Superior temporal gyrus (tissue), 1 donor: Measurements from ENCODE around the gene MTREX.
A peak's percentile ranks its signal among the peaks of the same experiment; 100 is the strongest.
"Not testable (repeated sequence)": the region's sequence is repeated elsewhere in the genome, so short reads cannot be mapped to it uniquely, and the experiment has no call there.

ENCODE experiments used
- DNase-seq: peaks from one replicate; pipeline ENCODE4 v3.0.0-alpha.2; 2016; ENCODE audit errors: extremely low spot score

MTREX gene

DNA sequence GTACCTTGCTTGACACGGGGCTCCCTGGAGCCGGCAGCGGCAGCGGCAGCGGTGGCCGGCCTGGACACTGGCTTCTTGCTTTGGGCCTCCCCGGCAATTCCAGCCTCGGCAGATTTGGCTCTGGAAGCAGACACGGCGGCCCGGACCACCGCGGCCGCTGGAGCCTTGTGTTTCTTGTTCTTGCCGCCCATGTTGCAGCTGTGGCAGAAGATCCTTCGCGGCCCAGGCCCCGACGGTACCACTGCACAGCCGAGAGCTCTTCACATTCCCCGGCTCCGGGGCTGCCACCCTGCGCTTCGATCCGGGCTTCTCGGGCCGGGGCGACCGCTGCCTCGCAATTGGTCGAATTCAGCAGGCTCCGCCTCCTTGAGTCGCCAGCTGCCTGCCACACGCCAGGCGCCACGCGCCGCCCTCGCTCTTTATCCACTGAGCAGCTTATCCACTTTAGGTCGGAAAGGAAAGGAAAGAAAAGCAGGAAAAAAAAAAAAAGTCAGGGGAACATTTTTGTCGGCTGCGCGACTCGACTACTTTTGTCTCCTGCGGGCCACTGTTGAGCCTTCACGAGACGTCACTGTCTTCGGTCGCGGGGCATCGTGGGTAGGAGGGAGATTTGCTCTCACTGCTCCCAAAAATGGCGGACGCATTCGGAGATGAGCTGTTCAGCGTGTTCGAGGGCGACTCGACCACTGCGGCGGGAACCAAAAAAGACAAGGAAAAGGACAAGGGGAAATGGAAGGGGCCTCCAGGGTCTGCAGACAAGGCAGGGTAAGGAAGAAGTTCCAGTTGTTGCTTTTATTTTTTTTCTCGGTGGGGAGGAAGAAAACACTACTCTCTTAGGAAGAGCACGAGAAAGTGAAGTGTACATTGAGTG is at the start of gene MTREX, which contains the start of gene DHX29:
TSS of gene MTREX (plus strand) at position 607 of the 871 bp plus-strand sequence. CDS start at position 632, 25 bp downstream.
TSS of gene DHX29 (minus strand) at position 312 of the 871 bp plus-strand sequence. CDS start at position 191, 121 bp downstream.
- peak; percentile 95 for DNase-seq

DNA sequence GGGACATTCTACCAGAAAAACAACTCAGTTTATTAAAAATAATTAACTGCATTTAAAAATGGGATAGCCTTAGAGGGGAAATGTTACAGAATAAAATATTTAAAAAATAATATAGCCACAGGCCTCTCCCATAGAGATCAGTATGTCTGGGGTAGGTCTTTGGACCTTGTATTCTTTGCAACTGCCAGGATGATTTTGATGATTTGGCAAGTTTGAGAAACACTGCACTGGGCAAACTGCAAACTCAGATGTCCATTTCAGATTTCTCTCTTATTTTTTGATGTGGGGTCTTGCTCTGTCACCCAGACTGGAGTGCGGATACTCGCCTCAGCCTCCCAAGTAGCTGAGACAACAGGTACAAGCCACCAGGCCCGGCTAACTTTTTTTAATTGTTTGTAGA is 49.5 kb upstream of the MTREX start:
- no peak for DNase-seq

DNA sequence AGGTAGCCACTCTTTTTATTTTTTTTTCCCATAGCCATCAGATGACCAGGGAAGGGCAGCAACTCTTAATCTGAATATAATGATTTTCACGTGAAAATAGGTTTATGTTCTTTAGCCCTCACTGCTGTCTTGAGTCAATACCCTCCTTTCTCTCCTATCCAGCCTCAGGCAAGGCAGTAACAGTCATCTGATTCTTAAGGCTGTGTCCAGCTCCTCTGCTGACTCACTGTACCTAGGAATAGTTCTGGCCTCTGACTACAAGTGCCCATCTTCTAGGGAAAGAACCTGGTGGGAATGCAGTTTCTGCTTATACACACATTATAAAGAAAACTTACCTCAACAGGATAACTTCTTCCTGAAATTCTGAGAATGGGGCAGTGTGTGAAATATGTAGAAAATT is 31.0 kb upstream of the MTREX start:
- no peak for DNase-seq

GRCh38 chr5:55278778-55279177 is 29.0 kb upstream of the MTREX start:
- DNase-seq, result no peak

GRCh38 chr5:55286411-55286933 is 21.3 kb upstream of the MTREX start:
- no peak for DNase-seq

- no peak for DNase-seq
These were observed 18.0 kb upstream of the MTREX start for GRCh38 chr5:55289808-55290207.

DNA sequence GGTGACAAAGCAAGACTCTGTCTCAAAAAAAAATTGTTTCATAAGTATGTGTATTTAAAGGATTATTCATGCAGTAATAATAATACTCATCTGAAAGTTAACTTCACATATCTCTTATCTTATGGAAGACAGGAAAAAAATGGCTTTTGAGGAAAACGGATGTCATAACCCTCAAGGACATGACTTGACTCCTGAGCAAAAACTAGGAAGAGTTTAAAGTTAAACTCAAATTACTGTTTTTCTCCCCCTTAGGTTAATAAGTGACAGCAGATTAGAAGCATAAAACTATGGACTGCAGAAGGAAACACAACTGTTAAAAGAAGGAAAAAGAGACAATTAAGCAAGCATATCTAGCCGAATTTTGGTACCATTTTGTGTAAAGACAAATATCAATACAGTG is 16.8 kb upstream of the MTREX start:
- DNase-seq, result no peak

- no peak for DNase-seq
These were observed 12.9 kb upstream of the MTREX start for GRCh38 chr5:55294935-55295334.

DNA sequence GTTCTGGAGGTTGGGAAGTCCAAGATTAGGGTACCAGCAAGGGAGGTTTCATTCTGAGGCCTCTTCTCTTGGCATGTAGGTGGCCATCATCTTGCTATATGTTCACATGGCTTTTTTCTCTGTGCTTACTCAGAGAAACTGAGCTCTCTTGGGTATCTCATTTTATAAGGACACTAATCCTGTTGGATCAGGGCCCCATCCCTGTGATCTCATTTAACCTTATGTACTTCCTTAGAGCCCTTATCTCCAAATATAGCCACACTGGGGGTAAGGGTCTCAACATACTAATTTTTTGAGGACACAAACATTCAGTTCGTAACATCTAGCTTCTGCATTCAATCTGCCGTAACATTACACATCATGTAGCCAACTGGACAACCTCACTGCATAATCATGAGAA is 6.9 kb upstream of the MTREX start:
- DNase-seq, result no peak

DNA sequence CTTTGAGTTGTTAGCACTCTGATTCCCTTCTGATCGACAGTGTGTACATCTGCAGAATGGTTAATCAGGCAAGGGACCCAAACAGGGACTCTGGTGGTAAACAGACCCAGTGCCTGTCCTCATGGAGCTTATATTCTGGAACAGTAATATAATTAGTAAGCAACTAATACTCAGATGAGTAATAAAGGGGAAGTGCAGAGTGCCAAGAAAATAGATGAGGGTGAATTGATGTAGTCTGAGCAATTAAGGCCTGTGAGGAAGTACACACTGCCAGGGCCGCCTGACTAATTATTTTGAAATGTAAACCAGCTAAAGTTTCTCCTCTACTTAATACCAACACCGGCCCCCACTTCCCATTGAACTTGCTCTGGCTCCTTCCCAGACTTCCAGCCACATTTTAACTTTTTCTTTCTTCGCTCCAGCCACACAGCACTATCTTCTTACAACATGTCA is 4.5 kb upstream of the MTREX start:
- DNase-seq, result no peak

GRCh38 chr5:55304584-55304983 is 3.2 kb upstream of the MTREX start:
- no peak for DNase-seq

- no peak for DNase-seq
These were observed 2.4 kb upstream of the MTREX start for GRCh38 chr5:55305345-55305744.

- no peak for DNase-seq
These were observed 977 bp upstream of the MTREX start for GRCh38 chr5:55306641-55307382.

DNA sequence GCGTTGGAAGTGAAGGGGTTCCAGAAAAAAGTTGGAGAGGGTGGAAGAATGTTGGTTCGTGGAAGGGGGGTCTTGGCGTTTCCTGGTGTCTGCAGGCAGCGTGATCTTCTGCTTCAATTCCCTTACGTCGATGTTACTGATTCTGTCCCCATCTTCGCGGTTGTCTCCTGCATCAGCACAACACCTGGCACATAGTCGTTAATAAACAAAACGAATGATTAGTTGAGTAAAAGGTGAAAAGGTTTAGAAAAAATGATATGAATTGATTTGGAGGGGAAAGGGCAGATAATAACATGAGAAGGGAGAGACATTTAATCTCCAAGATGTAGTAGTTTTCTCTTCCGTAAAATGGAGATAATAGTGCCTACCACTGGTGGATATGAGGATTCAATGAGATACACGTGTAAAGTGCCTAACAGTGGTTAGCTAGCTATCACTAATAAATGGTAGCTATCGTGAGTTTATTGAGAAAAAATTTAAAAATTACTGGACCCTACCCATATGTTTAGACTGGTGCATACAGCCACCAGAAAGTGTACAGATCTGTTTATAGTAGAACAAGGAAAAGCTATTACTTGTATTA is 556 bp downstream of the MTREX start:
- DNase-seq, result peak; percentile 52

DNA sequence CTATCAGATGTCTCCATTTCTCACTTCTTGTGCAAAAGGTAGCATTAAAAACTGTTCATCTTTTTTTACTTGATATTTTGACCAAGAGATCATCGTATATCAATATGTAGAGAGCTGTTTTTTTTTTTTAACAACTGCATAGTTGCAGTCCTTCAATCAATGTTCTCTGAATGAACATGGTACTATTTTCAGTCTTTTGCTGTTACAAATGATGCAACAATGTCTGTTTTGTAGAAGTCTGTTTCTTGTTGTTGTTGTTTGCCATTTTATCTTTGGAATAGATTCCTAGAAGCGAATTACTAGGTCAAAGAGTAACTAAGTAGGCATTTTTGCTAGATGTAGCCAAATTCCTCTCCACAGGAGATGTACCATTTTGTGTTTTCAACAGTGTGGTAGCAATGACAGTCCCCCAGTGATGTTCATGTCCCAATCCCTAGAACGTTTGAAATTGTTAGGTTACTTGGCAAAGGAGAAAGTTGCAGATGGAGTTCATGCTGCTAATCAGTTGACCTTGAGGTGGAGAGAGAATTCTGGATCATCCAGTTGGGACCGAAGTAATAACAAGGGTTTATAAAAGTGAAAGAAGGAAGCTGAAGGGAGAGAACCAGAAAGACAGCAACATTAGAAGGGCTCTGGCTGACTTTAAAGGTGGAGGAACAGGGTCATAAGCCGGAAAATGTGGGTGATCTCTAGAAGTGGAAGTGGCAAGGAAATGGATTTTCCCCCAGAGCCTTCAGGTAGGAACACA is 6.3 kb downstream of the MTREX start:
- no peak for DNase-seq

GRCh38 chr5:55316289-55316688 is 8.5 kb downstream of the MTREX start:
- DNase-seq, result no peak

GRCh38 chr5:55316837-55317236 is 9.0 kb downstream of the MTREX start:
- no peak for DNase-seq

DNA sequence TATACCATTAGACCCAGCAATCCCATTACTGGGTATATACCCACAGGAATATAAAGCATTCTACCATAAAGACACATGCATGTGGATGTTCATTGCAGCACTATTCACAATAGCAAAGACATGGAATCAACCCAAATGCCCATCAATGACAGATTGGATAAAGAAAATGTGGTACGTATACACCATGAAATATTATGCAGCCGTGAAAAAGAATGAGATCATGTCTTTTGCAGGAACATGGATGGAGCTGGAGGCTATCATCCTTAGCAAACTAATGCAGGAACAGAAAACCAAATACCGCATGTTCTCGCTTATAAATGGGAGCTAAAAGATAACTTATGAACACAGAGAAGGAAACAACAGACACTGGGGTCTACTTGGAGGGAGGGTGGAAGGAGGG is 10.4 kb downstream of the MTREX start:
- DNase-seq, result not testable (repeated sequence)

- DNase-seq, result no peak
These were observed 11.7 kb downstream of the MTREX start for GRCh38 chr5:55319491-55319890.

DNA sequence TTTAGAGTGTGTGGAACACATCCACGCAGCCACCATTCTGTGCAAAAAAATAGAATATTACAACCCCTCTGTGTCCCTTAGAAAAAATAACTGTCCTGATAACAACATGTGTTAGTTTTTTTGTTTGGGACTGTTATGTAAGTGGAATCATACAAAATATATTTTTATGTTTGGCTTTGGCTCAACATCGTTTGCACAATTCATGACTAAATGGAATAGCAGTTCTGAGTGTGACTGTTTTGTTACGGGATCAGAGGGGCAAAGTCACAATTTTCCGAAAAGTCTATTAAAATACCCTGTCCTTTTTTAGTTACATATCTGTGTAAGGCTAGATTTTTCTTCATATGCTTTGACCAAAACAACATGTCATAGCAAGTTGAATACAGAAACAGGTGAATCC is 12.8 kb downstream of the MTREX start:
- peak; percentile 42 for DNase-seq

- no peak for DNase-seq
These were observed 16.2 kb downstream of the MTREX start for GRCh38 chr5:55324006-55324405.
